Stimulated activated CD4-positive, alpha-beta T cell treated with anti-CD3 and anti-CD28 coated beads, Interleukin-4, amount 100 ng/mL, for 24 hours (primary cell): Measurements from ENCODE around the gene HCN4.

ENCODE experiments used
- DNase-seq: peaks from one replicate; pipeline ENCODE4 v3.0.0-alpha.2; 2020

The HCN4 gene

DNA sequence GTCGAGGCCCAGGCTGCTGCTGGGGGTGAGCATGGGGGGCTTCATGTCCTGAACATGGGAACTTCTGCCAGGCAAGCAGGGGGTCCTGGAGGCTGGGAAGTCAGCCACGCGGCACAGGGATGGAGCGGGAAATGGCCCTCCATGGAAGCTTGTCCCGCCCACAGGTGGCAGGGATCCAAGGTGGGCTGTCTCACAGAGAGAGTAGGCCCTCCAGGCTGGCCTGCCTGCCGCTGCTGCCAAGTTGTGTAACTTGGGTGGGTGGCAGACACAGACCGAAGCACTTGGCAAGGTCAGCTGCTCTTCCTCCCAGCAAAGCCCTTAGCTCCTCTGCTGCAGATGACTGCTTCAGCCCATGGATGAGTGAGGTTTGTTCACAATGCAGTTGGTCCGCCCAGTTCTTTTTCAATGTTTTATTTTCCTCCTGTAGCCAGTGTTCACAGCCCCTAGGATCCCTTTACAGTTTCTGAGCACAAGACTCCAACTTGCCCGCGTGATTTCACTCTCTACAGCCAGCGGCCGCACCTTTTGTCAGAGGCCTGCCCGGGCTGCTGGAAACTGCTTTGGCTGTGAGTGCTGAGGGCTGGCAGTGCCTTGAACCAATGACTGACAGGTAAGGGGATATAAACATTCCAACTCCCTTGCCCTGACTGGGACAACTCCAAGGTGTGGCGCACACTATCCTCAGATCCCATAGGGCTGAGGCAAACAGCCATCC, 26.7 kb downstream of the HCN4 start:
- DNase-seq = no peak

GRCh38 chr15:73340502-73341192, 28.1 kb downstream of the HCN4 start:
- DNase-seq = no peak

DNA sequence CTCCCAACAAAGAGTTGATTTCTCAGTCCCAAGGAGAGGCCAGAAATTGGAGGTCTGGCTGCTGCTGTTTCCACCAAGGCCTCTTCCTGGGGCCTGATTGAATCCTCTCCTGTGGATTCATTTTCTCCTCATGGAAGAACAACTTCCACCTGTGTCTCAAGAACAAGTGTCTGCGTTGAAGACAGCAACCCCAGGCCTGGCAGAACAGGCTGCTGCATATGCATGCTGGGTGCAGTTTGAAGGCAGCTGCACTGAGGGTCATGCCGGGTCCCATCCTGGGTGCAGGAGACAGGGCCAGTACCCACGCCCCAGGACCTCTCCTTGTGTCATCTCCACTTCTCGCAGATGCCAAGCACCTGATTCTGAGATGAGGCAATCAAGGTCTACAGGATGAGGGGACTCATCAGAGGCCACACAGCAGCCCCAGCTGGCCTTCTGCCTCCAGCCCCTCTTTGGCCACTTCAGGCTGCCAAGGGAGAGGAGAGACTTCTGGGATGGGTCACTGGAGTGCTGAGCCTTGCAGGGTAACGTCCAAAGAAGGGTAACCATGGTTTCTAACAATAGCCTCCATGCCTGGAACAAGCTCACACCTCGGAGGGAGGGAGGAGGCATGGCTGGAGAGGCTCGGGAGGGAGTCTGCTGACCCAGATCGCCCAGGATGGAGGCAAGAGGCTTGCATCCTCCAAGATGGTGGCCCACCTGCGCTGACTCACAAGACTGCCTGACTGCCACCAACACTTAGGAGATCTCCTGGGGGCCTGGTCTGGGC, 30.0 kb downstream of the HCN4 start:
- DNase-seq = no peak

- no peak for DNase-seq
Observed at GRCh38 chr15:73338058-73338457, 30.7 kb downstream of the HCN4 start.

DNA sequence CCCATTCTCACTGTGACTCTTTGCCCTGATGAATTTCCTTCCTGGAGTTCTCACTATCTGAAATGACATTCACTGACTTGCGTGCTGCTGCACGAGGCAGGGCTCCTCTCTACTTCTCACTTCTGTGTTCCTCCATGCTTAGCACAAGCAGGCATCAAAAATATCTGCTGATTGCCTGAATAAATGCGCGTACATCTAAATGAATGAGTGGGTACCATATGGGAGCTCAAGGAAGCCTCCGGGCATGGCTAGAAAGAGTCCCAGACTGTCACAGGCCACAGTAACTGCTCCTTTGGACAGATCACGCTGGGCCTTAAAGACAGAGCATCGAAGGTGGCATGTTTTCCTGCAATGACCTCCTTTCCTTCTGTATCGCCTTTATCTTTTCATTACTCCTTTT, 31.6 kb downstream of the HCN4 start:
- DNase-seq = no peak

DNA sequence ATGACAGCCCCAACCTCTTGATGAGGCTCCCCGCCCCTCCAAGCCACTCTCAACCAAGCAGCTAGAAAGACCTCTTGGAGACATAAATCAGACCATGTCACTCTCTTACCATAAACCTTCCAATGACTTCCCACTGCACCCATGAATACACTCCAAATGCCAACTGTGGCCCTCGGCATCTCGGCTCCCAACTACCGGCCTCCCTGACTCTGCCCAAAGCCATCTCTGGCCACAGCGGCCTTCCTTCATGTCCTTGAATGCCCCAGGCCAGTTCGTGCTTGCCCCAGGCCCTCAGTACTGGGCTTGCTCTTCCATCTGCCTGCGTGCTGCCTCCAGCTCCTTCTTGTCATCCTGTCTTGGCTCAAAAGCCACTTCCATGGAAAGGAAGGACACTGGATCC, 32.0 kb downstream of the HCN4 start:
- no peak for DNase-seq

- no peak for DNase-seq
Observed at GRCh38 chr15:73335471-73335870, 33.3 kb downstream of the HCN4 start.

DNA sequence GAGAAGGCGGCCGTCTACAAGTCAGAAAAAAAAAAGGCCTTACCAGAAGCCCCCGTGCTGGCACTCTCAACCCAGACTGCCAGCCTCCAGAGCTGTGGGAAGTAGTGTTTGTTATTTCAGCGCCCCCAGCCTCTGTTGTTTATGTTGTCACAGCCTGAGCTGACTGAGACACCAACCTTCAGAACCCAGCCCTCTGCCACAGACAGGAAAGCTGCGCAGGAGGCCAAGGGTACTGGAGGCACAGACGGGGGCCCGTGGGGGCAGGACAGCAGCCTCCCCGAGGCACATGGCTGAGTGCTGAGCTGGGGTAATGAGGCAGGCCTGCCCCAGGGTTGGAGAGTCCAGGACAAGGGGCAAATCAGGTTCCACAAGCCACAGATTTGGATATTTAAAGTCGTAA, 33.7 kb downstream of the HCN4 start:
- no peak for DNase-seq

DNA sequence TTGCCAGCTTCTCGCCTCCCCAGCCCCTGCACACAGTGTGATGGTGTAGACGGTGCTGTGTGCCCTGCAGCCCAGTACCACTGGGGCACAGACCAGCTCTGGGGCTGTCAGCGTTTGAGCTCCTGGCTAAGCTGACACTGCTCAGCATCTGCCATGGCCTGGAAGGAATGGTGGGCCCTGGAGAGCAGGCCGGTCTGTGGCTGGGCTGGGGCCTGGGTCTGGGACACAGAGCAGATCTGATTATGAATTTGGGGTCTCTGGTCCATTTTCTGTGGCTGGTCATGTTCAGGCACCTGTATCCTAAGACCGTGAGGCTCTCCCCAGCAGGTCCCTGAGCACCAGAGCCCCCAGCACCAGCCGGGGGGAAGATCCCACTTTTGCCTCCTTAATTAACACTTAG, 34.7 kb downstream of the HCN4 start:
- DNase-seq = no peak

- no peak for DNase-seq
Observed at GRCh38 chr15:73333001-73333400, 35.8 kb downstream of the HCN4 start.

DNA sequence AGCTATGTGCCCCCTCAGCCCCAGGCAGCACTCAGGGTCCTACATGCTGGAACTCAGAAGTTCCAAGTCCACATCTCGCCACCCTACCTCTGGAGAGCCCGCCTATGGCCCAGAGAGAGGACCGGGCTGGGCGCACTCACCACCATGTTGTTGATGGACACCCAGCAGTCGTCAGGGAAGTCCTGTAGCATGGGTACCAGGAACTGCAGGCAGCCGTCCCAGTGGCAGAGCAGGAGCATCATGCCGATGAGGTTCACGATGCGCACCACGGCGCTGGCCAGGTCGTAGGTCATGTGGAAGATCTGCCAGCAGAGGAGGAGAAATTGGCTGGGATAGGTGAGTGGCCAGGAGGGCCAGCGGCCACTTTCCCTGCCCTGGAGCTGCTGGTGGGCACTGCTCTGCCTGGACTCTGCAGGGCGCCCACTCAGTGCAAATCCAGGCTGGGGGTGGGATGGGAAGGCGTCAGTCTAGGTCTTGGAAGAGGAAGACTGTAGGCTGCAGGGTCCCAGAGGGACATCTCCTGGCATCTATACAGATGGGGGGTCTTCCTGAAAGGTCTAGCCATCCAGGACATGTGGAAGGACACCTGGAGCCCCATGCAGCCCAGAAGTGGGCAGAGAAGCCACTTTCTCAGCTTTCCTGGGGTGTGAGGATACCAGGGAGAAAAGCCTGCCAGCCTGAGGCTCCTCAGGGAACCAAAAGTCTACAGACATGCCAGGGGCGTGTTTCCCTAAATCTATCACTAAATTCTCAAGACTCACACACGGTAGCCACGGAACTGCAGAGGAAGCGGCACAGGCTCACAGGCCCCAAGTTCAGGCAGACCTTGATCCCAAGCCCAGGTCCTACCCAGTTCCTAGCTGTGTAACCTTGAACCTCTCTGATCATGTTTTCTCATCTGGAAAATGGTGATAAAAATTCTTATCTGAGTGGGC, 36.5 kb downstream of the HCN4 start:
- no peak for DNase-seq

DNA sequence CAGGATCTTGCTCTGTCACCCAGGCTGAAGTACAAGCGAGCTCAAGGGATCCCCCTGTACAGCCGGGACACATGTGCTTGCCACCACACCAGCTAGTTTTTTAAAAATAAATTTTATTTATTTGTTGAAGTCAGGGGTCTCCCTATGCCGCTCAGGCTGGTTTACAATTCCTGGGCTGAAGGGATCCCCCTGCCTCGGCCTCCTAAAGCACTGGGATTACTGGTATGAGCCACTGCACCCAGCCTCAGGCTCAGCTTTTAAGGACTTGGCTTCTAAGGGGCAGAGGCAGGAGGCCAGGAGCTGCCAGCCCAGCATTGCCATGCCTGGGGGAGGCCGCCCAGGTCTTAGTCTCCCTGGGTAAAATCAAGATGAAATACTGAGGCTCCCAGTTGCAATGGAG, 37.3 kb downstream of the HCN4 start:
- no peak for DNase-seq

DNA sequence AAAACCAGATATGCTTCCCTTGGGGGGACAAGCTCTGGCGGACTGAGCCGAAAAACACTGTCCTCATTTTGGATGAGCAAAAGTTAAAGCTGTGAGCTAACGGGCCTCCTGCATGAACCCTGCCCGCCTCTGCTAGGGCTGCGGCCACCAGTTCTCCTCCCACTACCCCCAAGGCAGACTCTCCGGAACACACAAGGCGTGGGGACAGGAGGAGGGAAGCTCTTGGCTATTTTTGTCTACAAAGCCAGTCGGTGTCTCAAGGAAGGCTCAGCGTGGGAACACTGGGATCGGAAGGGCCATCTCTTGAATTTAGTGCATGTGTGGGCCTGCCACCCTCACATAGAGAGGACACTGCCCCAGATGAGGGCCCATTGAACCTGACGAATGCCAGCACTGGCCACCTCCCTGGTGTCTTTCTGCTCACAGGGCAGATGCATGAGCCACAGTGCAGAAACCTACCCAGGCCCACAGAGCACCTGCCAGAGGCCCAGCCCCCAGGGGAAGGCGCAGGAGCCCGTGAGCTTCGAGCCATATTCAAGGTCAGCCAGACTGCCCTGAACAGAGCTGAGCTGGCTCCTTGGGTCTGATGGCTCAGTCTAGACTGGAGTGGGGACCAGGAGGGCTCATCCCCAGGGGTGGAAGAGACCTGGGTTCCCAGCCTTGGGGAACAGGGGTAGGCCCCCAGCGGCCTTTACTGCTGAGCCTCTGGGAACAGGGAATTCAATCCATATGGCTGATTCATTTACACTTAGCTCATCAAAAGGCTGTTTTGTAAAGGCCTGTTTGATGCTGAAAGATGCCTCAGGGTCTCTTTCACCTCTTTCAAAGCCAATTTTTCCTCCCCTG, 38.3 kb downstream of the HCN4 start:
- no peak for DNase-seq

DNA sequence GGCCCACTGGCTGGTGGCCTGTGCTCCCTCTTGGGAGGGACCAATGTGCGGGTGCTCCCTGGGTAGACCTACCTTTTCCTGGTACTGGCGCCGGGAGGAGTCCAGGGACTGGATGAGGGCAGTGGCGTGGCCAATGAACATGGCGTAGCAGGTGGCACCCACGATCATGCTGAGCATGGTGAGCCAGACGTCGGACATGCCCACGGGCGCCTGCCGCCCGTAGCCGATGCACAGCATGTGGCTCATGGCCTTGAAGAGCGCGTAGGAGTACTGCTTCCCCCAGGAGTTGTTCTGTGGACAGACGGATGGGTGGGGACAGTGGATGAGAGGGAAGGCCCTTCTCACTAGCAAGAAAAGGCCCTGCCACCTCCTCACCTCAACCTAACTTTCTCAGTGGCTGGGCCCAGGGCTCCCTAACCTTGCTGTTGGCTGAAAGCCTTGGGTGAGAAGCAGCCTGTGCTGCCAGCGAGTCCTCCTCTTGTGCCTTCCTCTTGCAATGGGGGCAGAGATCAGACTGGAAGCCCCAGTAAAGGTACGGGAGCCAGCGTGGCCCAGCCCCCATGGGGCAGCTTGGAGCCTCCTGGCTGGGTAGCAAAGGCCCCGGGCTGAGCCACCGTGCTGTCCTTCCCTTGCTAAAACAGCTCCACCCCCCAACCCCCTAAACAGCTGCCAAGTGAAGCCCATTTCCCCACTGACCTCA, 39.1 kb downstream of the HCN4 start:
- DNase-seq = no peak

- DNase-seq = no peak
Observed at GRCh38 chr15:73328981-73329380, 39.8 kb downstream of the HCN4 start.

DNA sequence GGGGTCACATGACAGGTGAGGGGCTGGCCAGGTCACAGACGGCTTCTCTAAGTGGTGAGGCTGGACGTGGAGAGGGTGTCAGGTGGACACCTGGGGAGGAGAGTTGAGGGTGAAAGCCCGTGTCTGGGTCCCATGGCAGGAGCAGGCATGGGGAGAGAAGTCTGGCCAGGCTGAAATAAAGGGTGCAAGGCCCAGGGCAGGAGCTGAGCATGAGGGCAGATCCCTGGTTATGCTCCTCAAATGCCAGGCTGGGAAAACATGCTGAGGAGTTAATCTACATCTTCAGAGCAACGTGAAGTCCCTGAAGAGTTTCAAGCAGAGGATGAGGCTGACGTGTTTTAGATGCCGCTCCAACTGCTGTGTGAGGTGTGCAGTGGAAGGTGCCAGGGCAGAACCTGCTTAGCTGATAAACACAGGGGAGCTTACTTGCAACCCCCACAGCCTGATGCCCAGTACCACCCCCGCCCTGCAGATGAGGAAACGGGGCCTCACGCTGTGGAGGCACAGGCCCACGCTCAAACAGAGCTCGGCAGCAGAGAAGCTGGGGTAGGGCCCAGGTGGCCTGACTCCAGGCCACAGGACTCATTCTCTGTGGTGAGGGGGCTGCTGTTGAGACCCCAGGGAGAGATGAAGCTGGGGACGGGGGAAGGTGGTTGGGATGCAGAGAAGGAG, 40.5 kb downstream of the HCN4 start:
- no peak for DNase-seq

DNA sequence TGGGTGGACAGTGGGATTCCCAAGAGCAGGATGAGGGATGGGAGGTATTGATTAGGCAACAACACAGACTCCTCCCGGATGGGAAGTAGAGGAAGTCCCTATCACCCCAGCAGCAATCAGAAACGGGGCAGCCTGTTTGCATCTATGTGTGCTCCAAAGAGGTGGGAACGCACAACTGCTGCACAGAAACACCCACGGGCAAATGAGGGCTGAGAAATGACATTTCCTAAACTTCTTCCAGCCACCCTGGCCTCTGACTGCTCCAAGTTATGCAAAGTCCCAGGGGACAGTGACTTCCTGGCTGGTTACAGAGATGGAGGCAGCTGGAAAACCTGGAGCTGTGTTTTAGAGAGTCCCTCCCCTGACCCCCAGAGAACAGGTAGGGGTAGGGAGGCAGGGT, 42.6 kb downstream of the HCN4 start:
- no peak for DNase-seq

DNA sequence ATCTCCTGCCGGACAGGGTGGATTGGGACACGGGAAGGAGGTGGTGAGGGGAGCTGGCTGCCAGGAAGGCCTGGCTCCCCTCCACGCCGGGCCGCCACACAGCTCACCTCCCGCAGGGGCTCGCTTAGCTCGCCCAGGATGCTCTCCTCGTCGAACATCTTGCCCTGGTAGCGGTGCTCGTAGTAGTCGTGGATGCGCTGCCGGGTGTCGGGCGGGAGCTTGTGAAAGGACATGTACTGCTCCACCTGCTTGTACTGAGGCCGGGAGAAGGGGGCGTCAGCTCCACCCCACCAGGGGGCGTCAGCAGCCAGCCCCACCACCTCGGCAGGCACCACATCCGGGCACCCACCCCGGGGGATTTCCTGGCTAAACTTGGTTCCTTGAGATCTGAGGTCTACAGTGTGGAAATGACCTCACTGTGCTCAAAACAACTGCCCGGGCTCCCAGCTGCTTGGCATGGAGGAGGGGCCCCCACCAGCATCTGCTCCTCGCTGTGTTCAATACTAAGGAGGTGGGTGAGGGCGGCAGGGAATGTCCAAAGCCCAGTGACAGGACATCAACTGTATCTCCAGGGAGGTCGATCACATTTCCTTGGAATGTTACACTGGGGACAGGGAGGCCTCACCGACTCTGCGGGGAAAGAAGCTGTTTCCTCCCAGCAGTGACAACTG, 43.4 kb downstream of the HCN4 start:
- DNase-seq = no peak

DNA sequence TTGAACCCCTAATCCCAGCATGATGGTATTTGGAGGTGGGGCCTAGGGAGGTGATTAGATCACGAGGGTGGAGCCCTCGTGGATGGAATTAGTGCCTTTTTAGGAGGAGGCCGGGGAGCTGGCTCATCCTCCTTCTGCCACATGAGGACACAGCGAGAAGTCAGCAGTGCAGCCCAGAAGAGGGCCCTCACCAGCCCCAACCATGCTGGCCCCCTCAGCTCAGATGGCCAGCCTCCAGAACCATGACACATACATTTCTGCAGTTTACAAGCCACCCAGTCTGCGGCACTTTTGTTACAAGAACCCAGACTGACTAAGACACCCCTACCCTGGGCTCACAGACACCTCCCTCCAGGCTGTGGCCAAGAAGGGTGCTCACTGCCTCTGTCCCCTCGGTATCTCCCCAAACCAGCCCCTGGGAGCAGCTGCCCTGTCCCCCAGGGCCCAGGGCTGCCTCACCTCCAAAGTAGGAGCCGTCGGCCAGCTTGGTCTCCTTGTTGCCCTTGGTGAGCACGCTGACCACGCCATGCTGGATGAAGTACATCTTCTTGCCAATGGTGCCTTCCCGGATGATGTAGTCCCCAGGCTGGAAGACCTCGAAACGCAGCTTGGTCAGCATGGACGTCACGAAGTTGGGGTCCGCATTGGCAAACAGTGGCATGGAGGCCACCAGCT, 44.1 kb downstream of the HCN4 start:
- no peak for DNase-seq

- no peak for DNase-seq
Observed at GRCh38 chr15:73323956-73324355, 44.8 kb downstream of the HCN4 start.
